Measurements from ENCODE around the gene DMKN. TPM values are rescaled to one million over a fixed set of nuclear protein-coding genes. Genes with fewer than 3 reads are reported as not detected.

DMKN gene
- total and polyA plus RNA-seq, 4 donors, result 79.0 to 278 (median 106) TPM

DNA sequence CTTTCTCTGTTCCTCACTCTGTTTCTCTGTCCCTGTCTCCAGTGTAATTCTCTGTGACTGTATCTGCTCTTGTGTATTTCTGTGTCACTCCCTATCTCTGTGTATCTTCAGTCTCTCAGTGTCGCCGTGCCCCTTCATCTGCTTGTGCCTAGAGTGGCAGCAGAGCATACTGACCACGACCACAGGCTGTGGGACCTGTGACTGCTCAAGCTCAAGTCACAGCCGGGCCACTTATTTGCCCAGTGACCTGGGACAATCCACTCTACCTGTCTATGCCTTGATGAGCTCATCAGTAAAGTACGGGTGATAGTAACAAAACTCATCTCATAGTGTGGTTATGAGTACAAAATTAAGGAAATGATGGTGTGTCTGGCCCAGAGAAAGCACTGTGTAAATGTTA is 40.6 kb upstream of the DMKN start:
- Histone ChIP-seq H3K9ac (ENCODE audit: insufficient read depth in 1 of 2, low read length in 2 of 2) (no peak overlapping the region), H3K9me3 (ENCODE audit: control insufficient read depth in 4 of 4, insufficient read depth in 3 of 4, low read length in 3 of 4) (no peaks in the 10 kb centered on the region), H3K27me3 (ENCODE audit: control insufficient read depth in 3 of 3, insufficient read depth in 3 of 3, low read length in 2 of 3) (peaks cover 3 to 16% (median 10%) of the 10 kb centered on the region in 3 donors), H3K4me1 (ENCODE audit: control insufficient read depth in 5 of 5, insufficient read depth in 5 of 5, low read length in 5 of 5) (peaks cover 0 to 10% (median 0%) of the 10 kb centered on the region in 5 donors), H3K36me3 (ENCODE audit: control insufficient read depth in 4 of 4, insufficient read depth in 4 of 4, low read length in 4 of 4) (no peaks in the 10 kb centered on the region), H3K4me3 (no peak overlapping the region), H3K27ac (ENCODE audit: low read depth in 1 of 2, low read length in 1 of 2) (no peak overlapping the region)
- WGBS, 2 donors, result 67 to 83% methylated on average over 5 of the region's 5 CpGs
- TF ChIP-seq, protein P1, sequence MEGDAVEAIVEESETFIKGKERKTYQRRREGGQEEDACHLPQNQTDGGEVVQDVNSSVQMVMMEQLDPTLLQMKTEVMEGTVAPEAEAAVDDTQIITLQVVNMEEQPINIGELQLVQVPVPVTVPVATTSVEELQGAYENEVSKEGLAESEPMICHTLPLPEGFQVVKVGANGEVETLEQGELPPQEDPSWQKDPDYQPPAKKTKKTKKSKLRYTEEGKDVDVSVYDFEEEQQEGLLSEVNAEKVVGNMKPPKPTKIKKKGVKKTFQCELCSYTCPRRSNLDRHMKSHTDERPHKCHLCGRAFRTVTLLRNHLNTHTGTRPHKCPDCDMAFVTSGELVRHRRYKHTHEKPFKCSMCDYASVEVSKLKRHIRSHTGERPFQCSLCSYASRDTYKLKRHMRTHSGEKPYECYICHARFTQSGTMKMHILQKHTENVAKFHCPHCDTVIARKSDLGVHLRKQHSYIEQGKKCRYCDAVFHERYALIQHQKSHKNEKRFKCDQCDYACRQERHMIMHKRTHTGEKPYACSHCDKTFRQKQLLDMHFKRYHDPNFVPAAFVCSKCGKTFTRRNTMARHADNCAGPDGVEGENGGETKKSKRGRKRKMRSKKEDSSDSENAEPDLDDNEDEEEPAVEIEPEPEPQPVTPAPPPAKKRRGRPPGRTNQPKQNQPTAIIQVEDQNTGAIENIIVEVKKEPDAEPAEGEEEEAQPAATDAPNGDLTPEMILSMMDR (IDR thresholded peaks at IDR 0.05; ENCODE audit: control extremely low read depth, extremely low read depth), result no peak
- no peak for DNase-seq
- no peak for ATAC-seq (ENCODE audit: insufficient read depth, low FRiP score)

DNA sequence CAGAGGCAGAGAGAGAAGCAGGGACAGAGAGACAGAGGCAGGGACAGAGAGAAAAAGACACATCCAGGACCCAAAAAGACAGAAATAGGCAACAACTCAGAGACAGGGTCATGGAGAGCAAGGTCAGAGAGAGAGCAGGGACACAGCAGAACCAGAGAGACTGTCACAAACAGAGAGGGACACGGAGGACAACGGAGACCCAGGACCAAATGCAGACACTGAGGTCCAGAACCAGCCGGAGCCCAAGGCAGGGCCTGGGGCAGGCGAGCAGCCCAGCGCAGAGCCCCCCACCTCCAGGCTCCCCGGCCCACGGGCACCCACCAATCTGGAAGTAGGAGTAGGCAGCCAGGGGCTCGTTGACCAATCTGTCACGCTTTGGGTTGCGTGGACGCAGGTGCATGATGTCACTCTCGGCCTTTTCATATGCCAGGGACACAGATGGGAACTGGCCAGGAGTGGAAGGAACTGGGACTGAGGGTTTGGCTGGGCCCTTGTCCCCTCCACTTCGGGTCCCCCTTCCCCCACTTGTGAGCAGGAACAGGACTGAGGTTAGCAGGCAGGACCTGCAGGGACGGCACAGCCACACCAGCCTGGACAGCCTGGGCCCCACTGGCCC is 40.0 kb upstream of the DMKN start:
- H3K27ac ChIP-seq (ENCODE audit: low read depth in 1 of 2, low read length in 1 of 2), result no peak overlapping the region
- no peak for ATAC-seq (ENCODE audit: insufficient read depth, low FRiP score)

DNA sequence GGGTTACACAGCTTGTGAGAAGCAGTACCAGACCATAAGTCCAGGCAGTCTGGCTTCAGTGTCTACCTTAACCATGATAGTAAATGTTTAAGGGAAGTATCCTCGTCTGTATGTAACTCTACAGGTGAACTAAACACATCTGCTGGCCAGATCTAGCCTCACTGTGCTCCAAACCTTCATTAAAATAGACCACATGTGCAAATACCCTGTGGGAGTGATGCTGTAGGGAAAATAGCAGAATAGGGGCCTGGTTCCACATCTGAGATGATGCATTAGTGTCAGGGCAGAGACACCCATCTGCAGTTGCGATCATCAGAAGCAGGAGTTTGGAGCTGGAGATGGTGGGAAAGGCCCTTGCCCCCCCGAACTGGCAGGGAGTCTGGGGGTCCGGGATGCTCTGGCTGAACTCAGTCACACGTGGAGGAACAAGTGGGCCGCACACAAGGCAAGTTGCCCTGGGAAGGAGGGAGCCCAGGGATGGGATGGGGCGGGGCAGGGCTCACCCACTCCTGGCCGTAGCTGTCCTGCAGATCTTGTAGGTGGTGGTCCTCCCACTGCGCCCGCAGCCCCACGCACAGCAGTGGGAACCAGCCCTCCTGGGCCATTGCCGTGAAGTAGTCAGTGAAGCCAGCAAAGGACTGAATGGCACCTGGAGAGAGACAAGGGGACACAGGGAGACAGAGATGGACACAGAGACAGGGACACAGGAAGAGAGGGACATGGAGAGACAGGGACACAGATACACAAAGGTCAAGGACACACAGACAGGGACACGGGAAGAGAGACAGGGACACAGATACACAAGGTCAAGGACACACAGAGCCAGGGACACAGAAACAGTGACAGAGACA is 39.3 kb upstream of the DMKN start:
- Histone ChIP-seq H3K4me1 (ENCODE audit: control insufficient read depth in 5 of 5, insufficient read depth in 5 of 5, low read length in 5 of 5) (peaks cover 0 to 3% (median 0%) of the 10 kb centered on the region in 5 donors), H3K9ac (ENCODE audit: insufficient read depth in 1 of 2, low read length in 2 of 2) (no peak overlapping the region), H3K9me3 (ENCODE audit: control insufficient read depth in 4 of 4, insufficient read depth in 3 of 4, low read length in 3 of 4) (no peaks in the 10 kb centered on the region), H3K4me3 (no peak overlapping the region), H3K36me3 (ENCODE audit: control insufficient read depth in 4 of 4, insufficient read depth in 4 of 4, low read length in 4 of 4) (peaks cover 0 to 3% (median 0%) of the 10 kb centered on the region in 4 donors), H3K27me3 (ENCODE audit: control insufficient read depth in 3 of 3, insufficient read depth in 3 of 3, low read length in 2 of 3) (peaks cover 0 to 7% (median 6%) of the 10 kb centered on the region in 3 donors), H3K27ac (ENCODE audit: low read depth in 1 of 2, low read length in 1 of 2) (no peak overlapping the region)
- 70 to 82% methylated on average over 13 of the region's 13 CpGs for WGBS, 2 donors
- no peak for ATAC-seq (ENCODE audit: insufficient read depth, low FRiP score)
- TF ChIP-seq, protein P1 (IDR thresholded peaks at IDR 0.05; ENCODE audit: control extremely low read depth, extremely low read depth), result no peak
- no peak for DNase-seq

More for the DNA sequence above, 40.0 kb upstream of the DMKN start:
- DNase-seq, result no peak
- TF ChIP-seq, protein P1 (IDR thresholded peaks at IDR 0.05; ENCODE audit: control extremely low read depth, extremely low read depth), result no peak
- no peak overlapping the region for H3K9ac ChIP-seq (ENCODE audit: insufficient read depth in 1 of 2, low read length in 2 of 2)
- H3K9me3 ChIP-seq (ENCODE audit: control insufficient read depth in 4 of 4, insufficient read depth in 3 of 4, low read length in 3 of 4), result no peaks in the 10 kb centered on the region
- H3K27me3 ChIP-seq (ENCODE audit: control insufficient read depth in 3 of 3, insufficient read depth in 3 of 3, low read length in 2 of 3), result peaks cover 0 to 10% (median 6%) of the 10 kb centered on the region in 3 donors
- 74 to 80% methylated on average over 14 of the region's 14 CpGs for WGBS, 2 donors
- H3K4me1 ChIP-seq (ENCODE audit: control insufficient read depth in 5 of 5, insufficient read depth in 5 of 5, low read length in 5 of 5), result peaks cover 0 to 9% (median 0%) of the 10 kb centered on the region in 5 donors
- H3K4me3 ChIP-seq, result no peak overlapping the region
- no peaks in the 10 kb centered on the region for H3K36me3 ChIP-seq (ENCODE audit: control insufficient read depth in 4 of 4, insufficient read depth in 4 of 4, low read length in 4 of 4)

All from lung (tissue), 12 donors.